Measurements from ENCODE around the gene PTPRG.

The PTPRG gene

DNA sequence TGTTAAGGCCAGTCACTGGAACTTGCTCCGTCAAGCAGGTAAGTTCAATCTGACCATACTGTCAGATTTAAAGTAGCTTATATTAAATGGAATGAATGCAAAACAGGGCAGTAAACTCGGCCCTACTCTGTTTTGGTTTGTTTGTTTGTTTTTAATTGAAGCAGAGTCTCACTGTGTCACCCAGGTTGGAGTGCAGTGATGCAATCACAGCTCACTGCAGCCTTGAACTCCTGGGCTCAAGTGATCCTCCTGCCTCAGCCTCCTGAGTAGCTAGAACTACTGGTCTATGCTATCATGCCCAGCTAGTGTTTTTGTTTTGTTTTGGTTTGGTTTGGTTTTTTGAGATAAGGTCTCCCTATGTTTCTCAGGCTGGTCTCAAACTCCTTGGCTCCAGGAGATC lies 507.0 kb downstream of the PTPRG start:
- Histone ChIP-seq H3K4me1 (ENCODE audit: control insufficient read depth, insufficient read depth, low read length, poor library complexity, severe bottlenecking) (no peaks in the 10 kb centered on the region), H3K4me3 (ENCODE audit: insufficient read depth, low read depth, low read length, poor library complexity, severe bottlenecking) (no peak overlapping the region), H3K9me3 (ENCODE audit: control insufficient read depth, low read length) (no peaks in the 10 kb centered on the region), H3K27ac (ENCODE audit: insufficient read depth, low read length, poor library complexity, severe bottlenecking) (no peak overlapping the region), H3K27me3 (replicated peaks; ENCODE audit: control insufficient read depth, insufficient read depth, low read length, poor library complexity, severe bottlenecking) (no peaks in the 10 kb centered on the region), H3K36me3 (ENCODE audit: control insufficient read depth, insufficient read depth, low read length) (no peaks in the 10 kb centered on the region)
- DNase-seq = no peak

DNA sequence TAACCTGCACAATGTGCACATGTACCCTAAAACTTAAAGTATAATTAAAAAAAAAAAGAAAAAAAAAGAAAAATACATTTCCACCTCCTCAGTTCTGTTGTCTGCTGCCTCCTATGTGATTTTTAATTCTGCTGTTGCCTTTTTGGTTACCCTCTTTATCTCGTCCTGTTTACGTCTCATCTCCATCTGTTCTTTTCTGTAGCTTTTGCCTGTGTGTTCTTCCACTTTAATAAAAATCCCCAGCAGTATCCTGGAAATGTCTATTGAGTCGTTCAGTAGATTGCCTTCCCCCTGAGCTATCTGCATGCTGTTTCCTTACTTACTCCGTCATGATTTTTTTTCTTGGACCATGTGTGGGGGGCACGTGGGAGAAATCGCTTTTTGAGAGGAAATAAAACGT lies 509.5 kb downstream of the PTPRG start:
- H3K9me3 ChIP-seq (ENCODE audit: control insufficient read depth, low read length) = no peaks in the 10 kb centered on the region
- no peak for DNase-seq
- no peaks in the 10 kb centered on the region for H3K4me1 ChIP-seq (ENCODE audit: control insufficient read depth, insufficient read depth, low read length, poor library complexity, severe bottlenecking)
- H3K27me3 ChIP-seq (replicated peaks; ENCODE audit: control insufficient read depth, insufficient read depth, low read length, poor library complexity, severe bottlenecking) = no peaks in the 10 kb centered on the region
- no peak overlapping the region for H3K27ac ChIP-seq (ENCODE audit: insufficient read depth, low read length, poor library complexity, severe bottlenecking)
- no peaks in the 10 kb centered on the region for H3K36me3 ChIP-seq (ENCODE audit: control insufficient read depth, insufficient read depth, low read length)
- no peak overlapping the region for H3K4me3 ChIP-seq (ENCODE audit: insufficient read depth, low read depth, low read length, poor library complexity, severe bottlenecking)

DNA sequence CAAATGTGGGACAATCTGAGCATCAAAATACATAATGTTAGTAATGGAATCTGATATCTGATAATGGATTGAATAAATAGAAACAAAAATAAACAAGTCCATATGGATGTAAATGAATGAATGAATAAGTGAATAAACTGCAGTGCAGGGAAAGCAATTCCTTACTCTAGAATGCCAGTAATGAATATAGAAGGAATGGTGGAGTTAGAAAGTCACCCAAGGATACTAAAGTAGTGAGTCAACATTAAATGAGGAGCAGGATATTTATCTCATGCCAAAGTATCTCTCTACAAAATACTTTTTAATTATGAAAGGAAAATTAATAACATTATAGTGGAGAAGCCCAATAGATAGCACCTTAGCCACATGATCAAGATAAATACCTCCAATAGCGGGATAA lies 511.7 kb downstream of the PTPRG start:
- no peak for DNase-seq
- no peaks in the 10 kb centered on the region for H3K27me3 ChIP-seq (replicated peaks; ENCODE audit: control insufficient read depth, insufficient read depth, low read length, poor library complexity, severe bottlenecking)
- H3K27ac ChIP-seq (ENCODE audit: insufficient read depth, low read length, poor library complexity, severe bottlenecking) = no peak overlapping the region
- H3K9me3 ChIP-seq (ENCODE audit: control insufficient read depth, low read length) = no peaks in the 10 kb centered on the region
- H3K4me1 ChIP-seq (ENCODE audit: control insufficient read depth, insufficient read depth, low read length, poor library complexity, severe bottlenecking) = no peaks in the 10 kb centered on the region
- H3K4me3 ChIP-seq (ENCODE audit: insufficient read depth, low read depth, low read length, poor library complexity, severe bottlenecking) = no peak overlapping the region
- no peaks in the 10 kb centered on the region for H3K36me3 ChIP-seq (ENCODE audit: control insufficient read depth, insufficient read depth, low read length)

GRCh38 chr3:62084558-62084957 lies 523.2 kb downstream of the PTPRG start:
- DNase-seq = no peak
- Histone ChIP-seq H3K4me1 (ENCODE audit: control insufficient read depth, insufficient read depth, low read length, poor library complexity, severe bottlenecking) (no peaks in the 10 kb centered on the region), H3K27me3 (replicated peaks; ENCODE audit: control insufficient read depth, insufficient read depth, low read length, poor library complexity, severe bottlenecking) (no peaks in the 10 kb centered on the region), H3K27ac (ENCODE audit: insufficient read depth, low read length, poor library complexity, severe bottlenecking) (no peak overlapping the region), H3K4me3 (ENCODE audit: insufficient read depth, low read depth, low read length, poor library complexity, severe bottlenecking) (no peak overlapping the region), H3K36me3 (ENCODE audit: control insufficient read depth, insufficient read depth, low read length) (no peaks in the 10 kb centered on the region), H3K9me3 (ENCODE audit: control insufficient read depth, low read length) (no peaks in the 10 kb centered on the region)

DNA sequence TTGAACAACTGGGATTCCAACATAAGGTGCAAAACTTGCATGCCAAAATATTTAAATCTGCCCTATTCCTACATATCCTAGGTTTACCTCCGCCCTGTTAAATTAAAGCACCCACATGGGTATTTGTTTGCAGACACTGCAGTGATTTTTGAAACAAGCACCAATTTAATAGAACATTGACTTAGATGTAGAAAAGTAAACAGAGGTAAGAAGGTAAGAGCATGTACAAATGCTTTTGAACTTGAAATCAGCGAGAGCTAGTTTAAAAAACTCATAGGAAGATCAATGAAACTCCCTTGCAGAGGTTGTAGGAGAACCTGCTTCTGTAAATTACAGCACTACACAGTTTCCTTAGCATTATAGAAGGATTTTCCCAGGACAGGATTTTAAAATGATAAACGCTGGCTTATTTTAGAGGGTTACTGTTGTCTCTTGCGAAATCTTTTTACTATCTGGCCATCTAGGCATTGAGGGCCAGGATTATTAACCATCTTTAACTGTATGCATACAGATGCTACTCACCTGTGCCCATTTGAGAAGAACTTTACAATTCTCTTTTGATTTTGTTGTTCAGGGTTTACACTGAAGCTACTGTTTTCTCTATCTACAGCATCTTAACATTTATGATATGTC lies 527.2 kb downstream of the PTPRG start:
- no peak overlapping the region for H3K27ac ChIP-seq (ENCODE audit: insufficient read depth, low read length, poor library complexity, severe bottlenecking)
- no peaks in the 10 kb centered on the region for H3K36me3 ChIP-seq (ENCODE audit: control insufficient read depth, insufficient read depth, low read length)
- H3K4me1 ChIP-seq (ENCODE audit: control insufficient read depth, insufficient read depth, low read length, poor library complexity, severe bottlenecking) = no peaks in the 10 kb centered on the region
- H3K9me3 ChIP-seq (ENCODE audit: control insufficient read depth, low read length) = no peaks in the 10 kb centered on the region
- no peaks in the 10 kb centered on the region for H3K27me3 ChIP-seq (replicated peaks; ENCODE audit: control insufficient read depth, insufficient read depth, low read length, poor library complexity, severe bottlenecking)
- no peak for DNase-seq
- H3K4me3 ChIP-seq (ENCODE audit: insufficient read depth, low read depth, low read length, poor library complexity, severe bottlenecking) = no peak overlapping the region

DNA sequence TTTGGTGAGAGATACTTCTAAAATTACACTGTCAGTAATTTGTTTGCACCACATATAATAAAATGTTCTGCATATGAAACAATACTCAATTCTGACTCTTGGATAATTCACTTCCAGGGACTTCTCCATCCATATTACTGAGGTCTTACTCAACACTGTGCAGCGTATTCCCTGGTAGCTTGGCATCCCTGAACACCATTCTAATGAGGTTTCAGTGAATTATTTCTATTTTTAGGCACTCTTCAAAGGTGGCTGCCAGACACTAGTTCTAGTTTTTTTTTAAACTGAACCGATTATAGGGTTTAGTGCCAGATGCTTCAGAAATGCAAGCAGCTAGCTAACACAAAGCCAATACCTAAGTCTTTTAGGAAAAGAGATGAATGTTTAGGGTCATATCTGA lies 528.7 kb downstream of the PTPRG start:
- H3K27me3 ChIP-seq (replicated peaks; ENCODE audit: control insufficient read depth, insufficient read depth, low read length, poor library complexity, severe bottlenecking) = no peaks in the 10 kb centered on the region
- no peak for DNase-seq
- H3K4me3 ChIP-seq (ENCODE audit: insufficient read depth, low read depth, low read length, poor library complexity, severe bottlenecking) = no peak overlapping the region
- no peak overlapping the region for H3K27ac ChIP-seq (ENCODE audit: insufficient read depth, low read length, poor library complexity, severe bottlenecking)
- H3K9me3 ChIP-seq (ENCODE audit: control insufficient read depth, low read length) = no peaks in the 10 kb centered on the region
- no peaks in the 10 kb centered on the region for H3K4me1 ChIP-seq (ENCODE audit: control insufficient read depth, insufficient read depth, low read length, poor library complexity, severe bottlenecking)
- no peaks in the 10 kb centered on the region for H3K36me3 ChIP-seq (ENCODE audit: control insufficient read depth, insufficient read depth, low read length)

DNA sequence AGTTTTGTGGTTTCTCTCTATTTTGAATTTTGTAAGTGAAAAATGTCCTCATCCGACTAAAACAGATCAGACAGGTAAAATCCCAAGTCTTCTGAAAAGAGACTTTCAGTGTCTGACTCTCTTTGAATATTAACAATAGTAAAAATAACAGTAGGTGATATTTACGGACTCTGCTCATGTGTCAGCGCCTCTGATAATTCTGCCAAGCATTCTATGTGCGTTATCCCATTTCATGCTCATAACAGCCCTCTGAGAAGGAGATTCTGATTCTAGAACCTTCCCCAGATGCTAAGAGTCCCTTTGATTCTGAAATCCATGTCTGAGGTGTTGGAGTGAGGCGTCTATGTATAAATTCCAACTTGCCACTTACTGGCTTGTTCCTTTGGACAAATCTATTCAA lies 529.1 kb downstream of the PTPRG start:
- DNase-seq = no peak
- no peaks in the 10 kb centered on the region for H3K36me3 ChIP-seq (ENCODE audit: control insufficient read depth, insufficient read depth, low read length)
- H3K4me3 ChIP-seq (ENCODE audit: insufficient read depth, low read depth, low read length, poor library complexity, severe bottlenecking) = no peak overlapping the region
- H3K27ac ChIP-seq (ENCODE audit: insufficient read depth, low read length, poor library complexity, severe bottlenecking) = no peak overlapping the region
- no peaks in the 10 kb centered on the region for H3K9me3 ChIP-seq (ENCODE audit: control insufficient read depth, low read length)
- no peaks in the 10 kb centered on the region for H3K27me3 ChIP-seq (replicated peaks; ENCODE audit: control insufficient read depth, insufficient read depth, low read length, poor library complexity, severe bottlenecking)
- no peaks in the 10 kb centered on the region for H3K4me1 ChIP-seq (ENCODE audit: control insufficient read depth, insufficient read depth, low read length, poor library complexity, severe bottlenecking)

DNA sequence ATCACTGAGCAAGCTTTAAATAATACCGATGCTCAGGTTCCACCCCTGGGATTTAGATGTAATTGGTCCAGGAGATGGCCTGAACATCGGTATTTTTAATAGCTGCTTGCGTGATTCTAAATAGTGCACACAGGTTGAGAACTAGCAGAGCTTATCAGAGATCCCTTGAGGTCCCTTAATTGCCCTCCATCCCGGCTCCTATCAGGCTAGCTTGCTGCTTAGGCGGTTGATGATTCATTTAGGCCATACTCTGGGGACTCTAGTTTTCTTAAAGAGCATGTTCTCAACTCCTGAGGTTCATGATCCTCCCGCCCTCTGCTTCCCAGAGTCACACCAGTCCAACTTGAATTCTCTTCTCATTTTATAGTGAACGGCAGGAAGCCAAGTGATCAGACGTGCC lies 531.7 kb downstream of the PTPRG start:
- Histone ChIP-seq H3K36me3 (ENCODE audit: control insufficient read depth, insufficient read depth, low read length) (no peaks in the 10 kb centered on the region), H3K4me1 (ENCODE audit: control insufficient read depth, insufficient read depth, low read length, poor library complexity, severe bottlenecking) (no peaks in the 10 kb centered on the region), H3K27ac (ENCODE audit: insufficient read depth, low read length, poor library complexity, severe bottlenecking) (no peak overlapping the region), H3K27me3 (replicated peaks; ENCODE audit: control insufficient read depth, insufficient read depth, low read length, poor library complexity, severe bottlenecking) (no peaks in the 10 kb centered on the region), H3K9me3 (ENCODE audit: control insufficient read depth, low read length) (no peaks in the 10 kb centered on the region), H3K4me3 (ENCODE audit: insufficient read depth, low read depth, low read length, poor library complexity, severe bottlenecking) (no peak overlapping the region)
- no peak for DNase-seq

- Histone ChIP-seq H3K27me3 (replicated peaks; ENCODE audit: control insufficient read depth, insufficient read depth, low read length, poor library complexity, severe bottlenecking) (no peaks in the 10 kb centered on the region), H3K4me3 (ENCODE audit: insufficient read depth, low read depth, low read length, poor library complexity, severe bottlenecking) (no peak overlapping the region), H3K9me3 (ENCODE audit: control insufficient read depth, low read length) (no peaks in the 10 kb centered on the region), H3K4me1 (ENCODE audit: control insufficient read depth, insufficient read depth, low read length, poor library complexity, severe bottlenecking) (no peaks in the 10 kb centered on the region), H3K36me3 (ENCODE audit: control insufficient read depth, insufficient read depth, low read length) (no peaks in the 10 kb centered on the region), H3K27ac (ENCODE audit: insufficient read depth, low read length, poor library complexity, severe bottlenecking) (no peak overlapping the region)
- DNase-seq = no peak
These were observed 533.1 kb downstream of the PTPRG start for GRCh38 chr3:62094461-62094860.

DNA sequence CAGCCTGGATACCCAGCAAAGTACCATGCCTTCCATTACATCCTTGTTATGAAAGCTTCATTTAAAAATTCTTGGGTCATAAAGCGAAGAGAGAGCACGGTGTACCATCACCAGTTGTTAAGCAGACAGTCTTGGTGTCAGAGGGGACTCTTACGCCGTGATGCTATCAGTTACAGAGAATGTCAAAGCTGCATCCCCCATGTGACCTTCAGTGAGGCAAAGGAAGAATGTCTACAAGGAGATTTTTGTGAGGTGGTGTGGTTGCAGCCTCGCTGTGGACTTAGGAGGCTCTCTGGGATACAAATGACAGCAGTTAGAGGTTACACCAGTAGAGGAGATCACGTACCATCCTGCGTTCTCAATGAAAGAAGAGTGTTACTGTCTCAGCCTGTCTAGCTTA lies 533.7 kb downstream of the PTPRG start:
- no peak for DNase-seq
- Histone ChIP-seq H3K36me3 (ENCODE audit: control insufficient read depth, insufficient read depth, low read length) (no peaks in the 10 kb centered on the region), H3K27ac (ENCODE audit: insufficient read depth, low read length, poor library complexity, severe bottlenecking) (no peak overlapping the region), H3K4me1 (ENCODE audit: control insufficient read depth, insufficient read depth, low read length, poor library complexity, severe bottlenecking) (no peaks in the 10 kb centered on the region), H3K4me3 (ENCODE audit: insufficient read depth, low read depth, low read length, poor library complexity, severe bottlenecking) (no peak overlapping the region), H3K9me3 (ENCODE audit: control insufficient read depth, low read length) (no peaks in the 10 kb centered on the region), H3K27me3 (replicated peaks; ENCODE audit: control insufficient read depth, insufficient read depth, low read length, poor library complexity, severe bottlenecking) (no peaks in the 10 kb centered on the region)

DNA sequence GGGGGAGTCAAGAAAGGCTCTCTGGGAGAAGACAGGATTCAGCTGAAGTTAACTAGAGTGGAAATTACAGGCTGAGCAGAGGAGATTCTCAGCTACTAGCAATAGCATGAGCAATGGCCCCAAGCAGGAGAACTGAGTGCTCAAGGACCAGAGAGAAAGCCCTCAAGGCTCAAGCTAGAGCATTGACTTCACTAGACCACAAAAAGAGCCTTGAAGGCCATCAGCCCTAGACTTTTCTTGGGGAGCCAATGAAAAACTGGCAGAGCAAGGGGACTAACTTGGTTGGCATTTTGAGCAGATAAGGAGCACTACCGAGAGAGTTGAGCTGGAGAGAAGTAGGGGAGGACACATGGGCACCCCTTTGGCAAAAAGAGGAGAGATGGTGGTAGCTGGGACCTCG lies 534.4 kb downstream of the PTPRG start:
- Histone ChIP-seq H3K27ac (ENCODE audit: insufficient read depth, low read length, poor library complexity, severe bottlenecking) (no peak overlapping the region), H3K4me1 (ENCODE audit: control insufficient read depth, insufficient read depth, low read length, poor library complexity, severe bottlenecking) (no peaks in the 10 kb centered on the region), H3K27me3 (replicated peaks; ENCODE audit: control insufficient read depth, insufficient read depth, low read length, poor library complexity, severe bottlenecking) (no peaks in the 10 kb centered on the region), H3K9me3 (ENCODE audit: control insufficient read depth, low read length) (no peaks in the 10 kb centered on the region), H3K4me3 (ENCODE audit: insufficient read depth, low read depth, low read length, poor library complexity, severe bottlenecking) (no peak overlapping the region), H3K36me3 (ENCODE audit: control insufficient read depth, insufficient read depth, low read length) (no peaks in the 10 kb centered on the region)
- no peak for DNase-seq
